WI38 (cell line): Measurements from ENCODE around the gene SYNC.
"Not testable (repeated sequence)": the region's sequence is repeated elsewhere in the genome, so short reads cannot be mapped to it uniquely, and the experiment has no call there.

Source experiments
- H3K4me3 ChIP-seq: 2 replicates; pipeline ENCODE4 v1.5.1; 2011; ENCODE audit warnings: low read depth, mild to moderate bottlenecking, control low read depth, low read length
- CTCF ChIP-seq: IDR thresholded peaks from 2 replicates; pipeline ENCODE4 v1.5.1; 2012; ENCODE audit warnings: low read depth, mild to moderate bottlenecking, control low read depth, low read length

Gene SYNC

DNA sequence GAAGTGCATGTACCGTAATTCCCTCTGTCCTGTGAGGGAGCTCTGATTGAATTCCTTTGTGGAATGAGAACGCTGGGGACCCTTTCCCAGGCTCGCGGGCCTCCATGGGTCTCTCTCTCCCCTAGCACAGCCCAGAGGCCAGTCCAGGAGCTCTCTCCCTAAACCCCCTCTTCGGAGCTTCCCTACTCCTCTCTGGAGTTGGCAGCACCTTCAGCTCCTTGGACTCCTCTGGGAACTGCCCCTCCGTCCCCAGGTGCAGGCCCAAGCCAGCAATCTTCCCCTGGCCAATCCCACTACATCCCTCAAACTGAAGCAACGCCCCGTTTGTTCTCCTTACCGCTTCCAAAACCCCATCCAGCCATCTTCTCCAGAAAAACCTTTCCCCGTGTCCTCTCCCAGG is 10.5 kb upstream of the SYNC start:
- no peak for TF ChIP-seq CTCF
- no peak overlapping the region for H3K4me3 ChIP-seq

- H3K4me3 ChIP-seq = not testable (repeated sequence)
Observed at GRCh38 chr1:32711221-32711620, 8.7 kb upstream of the SYNC start.

DNA sequence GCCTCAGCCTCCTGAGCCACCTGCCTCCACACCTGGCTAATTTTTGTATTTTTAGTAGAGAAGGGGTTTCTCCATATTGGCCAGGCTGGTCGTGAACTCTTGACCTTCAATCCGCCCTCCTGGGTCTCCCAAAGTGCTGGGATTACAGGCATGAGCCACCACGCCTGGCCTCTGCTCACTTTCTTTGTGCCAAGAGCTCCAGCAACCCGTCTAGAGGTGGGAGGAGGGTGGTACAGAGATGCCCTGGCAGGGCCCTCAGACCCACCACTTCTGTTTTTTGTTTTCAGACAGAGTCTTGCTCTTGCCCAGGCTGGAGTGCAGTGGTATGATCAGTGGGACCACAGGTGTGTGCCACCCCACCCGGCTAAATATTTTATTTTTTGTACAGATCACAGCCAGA is 6.9 kb upstream of the SYNC start:
- no peak for TF ChIP-seq CTCF
- no peak overlapping the region for H3K4me3 ChIP-seq

DNA sequence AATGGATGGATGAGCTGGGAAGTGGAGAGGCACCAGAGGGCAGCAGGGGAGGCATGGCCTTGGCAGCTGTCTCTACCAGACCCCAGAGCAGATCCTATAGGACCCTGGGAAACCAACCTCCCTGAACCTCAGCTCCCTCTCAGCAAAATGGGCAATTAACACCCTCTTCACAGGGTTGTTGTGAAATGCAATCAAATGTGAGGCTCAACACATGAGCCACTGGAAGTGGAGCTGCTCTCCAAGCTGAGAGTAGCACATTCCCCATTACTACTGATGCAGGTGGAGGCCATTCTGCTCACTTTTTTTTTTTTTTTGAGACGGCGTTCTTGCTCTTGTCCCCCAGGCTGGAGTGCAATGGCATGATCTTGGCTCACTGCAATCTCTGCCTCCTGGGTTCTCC is 6.5 kb upstream of the SYNC start:
- TF ChIP-seq CTCF = no peak

GRCh38 chr1:32706491-32706890 is 3.9 kb upstream of the SYNC start:
- TF ChIP-seq CTCF = no peak
- H3K4me3 ChIP-seq = no peak overlapping the region

More for the DNA sequence above, 6.5 kb upstream of the SYNC start:
- H3K4me3 ChIP-seq = no peak overlapping the region

DNA sequence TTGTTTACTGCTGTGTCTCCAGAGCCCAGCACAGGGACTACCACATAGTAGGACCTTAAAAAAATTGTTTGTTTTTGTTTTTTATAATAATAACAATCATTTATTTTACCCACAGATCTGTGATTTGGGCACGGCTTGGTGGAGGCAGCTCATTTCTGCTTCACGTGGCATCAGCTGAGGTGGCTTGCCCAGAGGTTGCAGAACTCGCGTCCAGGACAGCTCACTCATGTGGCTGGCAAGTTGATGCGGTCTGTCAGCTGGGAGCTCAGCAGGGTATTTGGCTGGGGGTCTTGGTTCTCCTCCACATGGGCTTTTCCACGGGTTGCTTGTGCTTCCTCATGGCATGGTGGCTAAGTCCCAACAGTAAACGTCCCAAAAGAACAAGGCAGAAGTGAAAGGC is 2.9 kb upstream of the SYNC start:
- no peak for TF ChIP-seq CTCF

DNA sequence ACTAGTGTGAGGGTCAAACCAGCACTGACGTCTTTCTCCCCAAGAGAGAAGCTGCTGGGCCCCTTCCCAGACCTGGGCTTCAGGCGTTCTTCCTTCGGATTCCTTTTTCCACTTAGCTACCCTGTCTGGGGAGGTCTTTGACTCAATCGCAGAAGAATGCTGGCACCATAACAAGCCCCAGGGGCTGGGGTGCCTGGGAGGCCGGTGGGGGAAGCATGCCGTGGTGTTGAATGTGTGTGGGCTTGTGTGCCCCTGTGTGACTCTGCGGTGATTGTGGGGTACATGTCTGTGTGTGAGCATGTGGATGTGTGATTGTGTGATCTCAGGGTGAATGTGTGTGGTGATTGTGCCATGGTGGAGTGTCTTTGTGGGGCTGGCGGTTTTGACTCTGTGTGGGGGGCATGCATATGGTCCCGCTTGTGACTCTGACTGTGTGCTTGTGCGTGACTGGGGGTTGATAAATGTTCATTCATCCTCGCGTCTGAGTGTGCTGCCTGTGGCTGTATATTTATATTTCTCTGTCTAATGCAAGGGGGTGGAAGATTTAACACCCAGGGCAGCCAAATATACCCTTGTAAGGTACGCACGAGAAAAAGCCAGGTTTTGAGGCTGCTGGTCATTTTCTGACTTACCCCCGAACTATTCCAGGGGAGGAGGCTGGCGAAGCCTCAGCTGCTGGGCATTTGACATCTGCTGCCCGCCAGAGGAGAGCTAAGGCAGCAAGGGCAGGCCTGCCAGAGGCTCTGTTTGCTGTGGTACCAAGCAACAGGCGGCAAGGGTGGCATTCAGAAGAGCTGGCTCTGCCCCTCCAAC is 1.1 kb upstream of the SYNC start:
- TF ChIP-seq CTCF = no peak
- peak overlapping the region; percentile 84 for H3K4me3 ChIP-seq

More for the DNA sequence above, 2.9 kb upstream of the SYNC start:
- H3K4me3 ChIP-seq = no peak overlapping the region
